Measurements from ENCODE around the gene ICE1.
"Not testable (repeated sequence)": the region's sequence is repeated elsewhere in the genome, so short reads cannot be mapped to it uniquely, and the experiment has no call there.

ICE1 gene

GRCh38 chr5:5421961-5422818 lies at the start of gene ICE1:
Gene ICE1, plus strand, starts transcription at chr5:5422677. Its CDS starts 239 bp downstream, at chr5:5422916.
- peak; percentile 87 to 93 for DNase-seq (ENCODE audit: low read depth in 2 of 2)

- no peak for DNase-seq (ENCODE audit: low read depth in 2 of 2)
These were observed 49.5 kb upstream of the ICE1 start for GRCh38 chr5:5372930-5373329.

GRCh38 chr5:5373351-5373989 lies 49.0 kb upstream of the ICE1 start:
- no peak for DNase-seq (ENCODE audit: low read depth in 2 of 2)

- DNase-seq (ENCODE audit: low read depth in 2 of 2), result no peak
These were observed 48.3 kb upstream of the ICE1 start for GRCh38 chr5:5374009-5374715.

- no peak for DNase-seq (ENCODE audit: low read depth in 2 of 2)
These were observed 44.7 kb upstream of the ICE1 start for GRCh38 chr5:5377780-5378179.

GRCh38 chr5:5378531-5378930 lies 43.9 kb upstream of the ICE1 start:
- DNase-seq (ENCODE audit: low read depth in 2 of 2), result no peak

- no peak for DNase-seq (ENCODE audit: low read depth in 2 of 2)
These were observed 42.2 kb upstream of the ICE1 start for GRCh38 chr5:5380298-5380697.

- DNase-seq (ENCODE audit: low read depth in 2 of 2), result no peak
These were observed 41.1 kb upstream of the ICE1 start for GRCh38 chr5:5381310-5381913.

- DNase-seq (ENCODE audit: low read depth in 2 of 2), result no peak
These were observed 39.0 kb upstream of the ICE1 start for GRCh38 chr5:5383461-5383860.

- no peak for DNase-seq (ENCODE audit: low read depth in 2 of 2)
These were observed 37.7 kb upstream of the ICE1 start for GRCh38 chr5:5384660-5385330.

- DNase-seq (ENCODE audit: low read depth in 2 of 2), result no peak
These were observed 37.2 kb upstream of the ICE1 start for GRCh38 chr5:5385331-5385662.

GRCh38 chr5:5386329-5386728 lies 36.1 kb upstream of the ICE1 start:
- DNase-seq (ENCODE audit: low read depth in 2 of 2), result no peak

- DNase-seq (ENCODE audit: low read depth in 2 of 2), result no peak
These were observed 35.3 kb upstream of the ICE1 start for GRCh38 chr5:5387192-5387591.

GRCh38 chr5:5387777-5388176 lies 34.7 kb upstream of the ICE1 start:
- no peak for DNase-seq (ENCODE audit: low read depth in 2 of 2)

- not testable (repeated sequence) for DNase-seq (ENCODE audit: low read depth in 2 of 2)
These were observed 32.2 kb upstream of the ICE1 start for GRCh38 chr5:5390121-5390869.

GRCh38 chr5:5392504-5392903 lies 30.0 kb upstream of the ICE1 start:
- not testable (repeated sequence) for DNase-seq (ENCODE audit: low read depth in 2 of 2)

GRCh38 chr5:5394384-5394986 lies 28.0 kb upstream of the ICE1 start:
- not testable (repeated sequence) for DNase-seq (ENCODE audit: low read depth in 2 of 2)

- DNase-seq (ENCODE audit: low read depth in 2 of 2), result not testable (repeated sequence)
These were observed 27.4 kb upstream of the ICE1 start for GRCh38 chr5:5395093-5395492.

GRCh38 chr5:5398071-5398470 lies 24.4 kb upstream of the ICE1 start:
- DNase-seq (ENCODE audit: low read depth in 2 of 2), result no peak

- no peak for DNase-seq (ENCODE audit: low read depth in 2 of 2)
These were observed 21.4 kb upstream of the ICE1 start for GRCh38 chr5:5401095-5401494.

- DNase-seq (ENCODE audit: low read depth in 2 of 2), result no peak
These were observed 18.7 kb upstream of the ICE1 start for GRCh38 chr5:5403741-5404140.

All from stimulated activated CD8-positive, alpha-beta memory T cell treated with anti-CD3 and anti-CD28 coated beads, Interleukin-7, amount 100 ng/mL, for 4 hours (primary cell).